Activated T-cell treated with anti-CD3 and anti-CD28 coated beads, Interleukin-2, amount 50 U/mL, for 4 hours (primary cell): ENCODE measurements around the gene RASA3. TPM values are rescaled to one million over a fixed set of nuclear protein-coding genes. Genes with fewer than 3 reads are reported as not detected.
A peak's percentile ranks its signal among the peaks of the same experiment; 100 is the strongest.
"Not testable (repeated sequence)": the region's sequence is repeated elsewhere in the genome, so short reads cannot be mapped to it uniquely, and the experiment has no call there.

Experiments
- ATAC-seq, 2 donors: fragments of 200-7000 bp; cut with Tn5 transposase; one replicate each; pipeline ENCODE4 v1.10.0; 2021
- DNase-seq: peaks from one replicate; pipeline ENCODE4 v3.0.0-alpha.2; 2020
- H3K27me3 Mint-ChIP-seq: one replicate; pipeline ENCODE4 v1.8.0; 2021; ENCODE audit warnings: low read depth, mixed read lengths
- H3K36me3 Mint-ChIP-seq: one replicate; pipeline ENCODE4 v1.8.0; 2022; ENCODE audit warnings: mixed read lengths; ENCODE audit not compliant: insufficient read depth
- H3K4me1 Mint-ChIP-seq: one replicate; pipeline ENCODE4 v1.8.0; 2021; ENCODE audit warnings: low read depth, mixed read lengths
- H3K4me3 Mint-ChIP-seq: one replicate; pipeline ENCODE4 v1.8.0; 2021; ENCODE audit warnings: mild to moderate bottlenecking, moderate library complexity, mixed read lengths
- H3K9me3 Mint-ChIP-seq: one replicate; pipeline ENCODE4 v1.8.0; 2021; ENCODE audit warnings: mixed read lengths
- total RNA-seq, 3 donors: library from RNA; stranded (reverse); gene quantifications; one replicate each; pipeline ENCODE4 v1.2.1, GENCODE V29; 2021

Gene RASA3
- total RNA-seq, 3 donors from 2014 or later = 23.7 to 28.7 (median 26.6) TPM

DNA sequence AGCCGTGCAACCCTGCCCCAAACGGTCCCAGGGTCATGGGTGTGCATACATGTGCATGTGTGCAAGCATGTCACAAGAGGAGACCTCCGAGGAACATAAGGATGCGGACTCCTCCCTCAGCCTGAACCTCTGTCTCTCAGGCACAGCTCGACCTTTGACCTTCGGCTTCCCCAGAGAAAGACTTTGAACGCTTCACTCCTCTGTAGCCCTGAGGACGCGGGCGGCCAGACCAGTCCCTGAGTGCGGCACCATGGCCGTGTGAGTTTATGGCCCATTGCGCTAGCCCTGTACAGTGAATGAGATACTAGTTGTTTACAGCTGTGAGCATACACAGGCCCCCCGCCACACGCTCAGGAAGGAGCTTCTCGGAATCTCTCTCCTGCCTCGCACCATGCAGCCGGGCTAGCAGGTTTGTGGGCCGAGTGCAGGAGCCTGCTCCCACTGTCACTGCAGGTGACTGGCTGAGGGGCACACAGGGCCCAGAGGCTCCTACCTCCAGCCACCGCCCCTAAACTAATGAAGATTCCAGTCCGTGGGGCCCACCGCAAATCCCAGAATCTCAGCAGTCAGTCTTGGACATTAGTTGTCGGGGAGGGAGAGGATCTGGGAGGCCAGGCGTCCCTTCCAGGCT lies 10.8 kb downstream of the RASA3 start:
- Mint-ChIP-seq H3K4me1 (peaks cover 76% of the 10 kb centered on the region), H3K27me3 (no peaks in the 10 kb centered on the region), H3K4me3 (no peak overlapping the region), H3K36me3 (peaks cover 21% of the 10 kb centered on the region), H3K9me3 (peaks cover 3% of the 10 kb centered on the region)
- ATAC-seq (no peak), DNase-seq (no peak)

DNA sequence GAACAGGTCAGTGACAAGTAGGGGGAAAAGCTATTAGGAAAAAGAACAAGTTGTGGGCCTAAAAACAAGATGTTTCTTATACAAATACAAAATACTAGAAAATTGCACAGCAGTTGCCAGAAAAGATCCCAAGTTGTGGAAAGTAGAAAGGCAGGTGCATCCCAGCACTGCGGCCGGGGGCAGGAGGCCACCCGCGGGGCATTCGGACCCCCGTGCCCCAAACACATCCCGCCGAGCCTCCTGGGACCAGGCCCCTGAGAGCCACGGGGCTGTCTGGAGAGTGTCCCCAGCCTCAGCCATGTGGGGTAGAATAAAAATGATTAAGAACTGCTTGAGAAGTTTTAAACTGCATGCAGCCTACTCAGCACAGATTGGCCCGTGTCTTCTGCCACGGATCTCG lies 11.4 kb downstream of the RASA3 start:
- H3K4me1 Mint-ChIP-seq = peaks cover 71% of the 10 kb centered on the region

DNA sequence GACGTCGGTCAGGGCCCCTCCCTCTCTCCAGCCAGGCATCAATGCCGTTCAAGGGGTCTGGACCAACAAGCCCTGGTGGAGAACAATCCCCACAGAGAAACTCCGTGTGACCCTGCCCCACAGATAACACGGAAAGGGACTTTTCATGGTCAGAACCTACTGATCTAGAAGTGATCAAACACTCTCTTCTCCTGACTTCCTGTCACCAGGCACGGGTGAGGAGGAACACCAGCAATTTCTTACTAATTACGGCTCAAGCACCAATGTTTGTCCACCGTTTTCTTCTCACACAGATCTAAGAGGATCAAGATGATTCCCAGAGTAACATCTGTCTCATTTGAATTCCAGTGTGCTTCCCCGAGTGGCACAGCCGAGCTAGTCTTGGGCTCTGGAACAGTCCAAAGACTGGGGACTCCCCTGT lies 11.8 kb downstream of the RASA3 start:
- Mint-ChIP-seq H3K9me3 (peaks cover 3% of the 10 kb centered on the region), H3K27me3 (no peaks in the 10 kb centered on the region), H3K36me3 (peaks cover 18% of the 10 kb centered on the region), H3K4me1 (peaks cover 74% of the 10 kb centered on the region), H3K4me3 (peak overlapping the region; percentile 83)
- DNase-seq = no peak
- no peak for ATAC-seq

More for the DNA sequence above, 11.4 kb downstream of the RASA3 start:
- H3K27me3 Mint-ChIP-seq = no peaks in the 10 kb centered on the region
- ATAC-seq (no peak), DNase-seq (no peak)
- peak overlapping the region; percentile 83 for H3K4me3 Mint-ChIP-seq
- peaks cover 3% of the 10 kb centered on the region for H3K9me3 Mint-ChIP-seq
- peaks cover 17% of the 10 kb centered on the region for H3K36me3 Mint-ChIP-seq

GRCh38 chr13:114119196-114119595 lies 13.2 kb downstream of the RASA3 start:
- DNase-seq = no peak
- H3K9me3 Mint-ChIP-seq = no peaks in the 10 kb centered on the region
- peaks cover 17% of the 10 kb centered on the region for H3K36me3 Mint-ChIP-seq
- H3K4me1 Mint-ChIP-seq = peaks cover 72% of the 10 kb centered on the region
- ATAC-seq = no peak
- no peaks in the 10 kb centered on the region for H3K27me3 Mint-ChIP-seq
- H3K4me3 Mint-ChIP-seq = peak overlapping the region; percentile 67

GRCh38 chr13:114118511-114119123 lies 13.8 kb downstream of the RASA3 start:
- H3K27me3 Mint-ChIP-seq = no peaks in the 10 kb centered on the region
- H3K4me3 Mint-ChIP-seq = peak overlapping the region; percentile 67
- no peak for DNase-seq
- H3K36me3 Mint-ChIP-seq = peaks cover 19% of the 10 kb centered on the region
- H3K4me1 Mint-ChIP-seq = peaks cover 69% of the 10 kb centered on the region
- no peaks in the 10 kb centered on the region for H3K9me3 Mint-ChIP-seq
- no peak for ATAC-seq

- Mint-ChIP-seq H3K4me3 (peak overlapping the region; percentile 4), H3K9me3 (no peaks in the 10 kb centered on the region), H3K27me3 (no peaks in the 10 kb centered on the region), H3K4me1 (peaks cover 67% of the 10 kb centered on the region), H3K36me3 (peaks cover 18% of the 10 kb centered on the region)
- peak; percentile 14 to 29 for ATAC-seq
- no peak for DNase-seq
These were observed 14.3 kb downstream of the RASA3 start for GRCh38 chr13:114118086-114118485.

DNA sequence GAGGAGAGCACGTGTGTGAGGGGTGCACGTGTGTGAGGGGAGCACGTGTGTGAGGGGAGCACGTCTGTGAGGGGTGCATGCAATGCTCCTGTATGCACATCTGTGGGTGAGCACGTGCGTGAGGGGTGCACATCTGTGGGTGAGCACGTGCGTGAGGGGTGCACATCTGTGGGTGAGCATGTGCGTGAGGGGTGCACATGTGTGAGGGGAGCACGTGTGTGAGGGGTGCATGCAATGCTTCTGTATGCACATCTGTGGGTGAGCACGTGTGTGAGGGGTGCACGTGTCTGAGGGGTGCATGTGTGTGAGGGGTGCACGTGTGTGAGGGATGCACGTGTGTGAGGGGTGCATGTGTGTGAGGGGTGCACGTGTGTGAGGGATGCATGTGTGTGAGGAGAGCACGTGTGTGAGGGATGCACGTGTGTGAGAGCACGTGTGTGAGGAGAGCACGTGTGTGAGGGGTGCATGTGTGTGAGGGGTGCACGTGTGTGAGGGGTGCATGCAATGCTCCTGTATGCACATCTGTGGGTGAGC lies 15.0 kb downstream of the RASA3 start:
- not testable (repeated sequence) for H3K9me3 Mint-ChIP-seq, H3K27me3 Mint-ChIP-seq, H3K4me3 Mint-ChIP-seq, ATAC-seq, DNase-seq
- Mint-ChIP-seq H3K36me3 (peaks cover 16% of the 10 kb centered on the region), H3K4me1 (peaks cover 65% of the 10 kb centered on the region)

DNA sequence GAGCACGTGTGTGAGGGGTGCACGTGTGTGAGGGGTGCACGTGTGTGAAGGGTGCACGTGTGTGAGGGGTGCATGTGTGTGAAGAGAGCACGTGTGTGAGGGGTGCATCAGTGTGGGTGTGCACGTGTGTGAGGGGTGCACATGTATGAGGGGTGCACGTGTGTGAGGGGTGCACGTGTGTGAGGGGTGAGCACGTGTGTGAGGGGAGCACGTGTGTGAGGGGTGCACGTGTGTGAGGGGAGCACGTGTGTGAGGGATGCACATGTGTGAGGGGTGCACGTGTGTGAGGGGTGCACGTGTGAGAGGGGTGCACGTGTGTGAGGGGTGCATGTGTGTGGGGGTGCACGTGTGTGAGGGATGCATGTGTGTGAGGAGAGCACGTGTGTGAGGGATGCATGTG lies 15.7 kb downstream of the RASA3 start:
- Mint-ChIP-seq H3K27me3 (no peaks in the 10 kb centered on the region), H3K36me3 (peaks cover 16% of the 10 kb centered on the region), H3K9me3 (no peaks in the 10 kb centered on the region), H3K4me3 (no peak overlapping the region), H3K4me1 (peaks cover 69% of the 10 kb centered on the region)
- ATAC-seq (no peak), DNase-seq (no peak)

DNA sequence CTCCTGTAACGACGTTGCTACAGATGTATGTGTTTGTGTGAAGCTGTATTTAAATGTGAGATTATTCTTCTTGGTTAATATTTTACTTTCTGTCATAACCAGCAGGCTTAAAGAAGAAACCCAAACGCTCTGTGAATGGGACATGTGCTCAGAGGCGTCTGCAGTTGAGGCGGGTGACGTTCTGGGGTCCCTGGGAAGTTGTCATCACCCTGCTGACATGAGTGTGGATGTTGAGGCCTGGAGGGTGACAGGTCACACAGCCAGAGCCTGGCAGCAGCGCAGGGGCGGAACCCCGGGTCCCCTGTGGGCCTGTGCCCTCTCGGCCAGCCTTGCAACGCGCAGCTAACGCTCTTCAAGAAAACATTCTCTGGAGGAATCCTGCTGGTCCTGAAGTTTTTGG lies 16.6 kb downstream of the RASA3 start:
- DNase-seq (peak; percentile 0), ATAC-seq (no peak)
- H3K9me3 Mint-ChIP-seq = no peaks in the 10 kb centered on the region
- H3K36me3 Mint-ChIP-seq = peaks cover 16% of the 10 kb centered on the region
- H3K27me3 Mint-ChIP-seq = no peaks in the 10 kb centered on the region
- H3K4me1 Mint-ChIP-seq = peaks cover 65% of the 10 kb centered on the region
- H3K4me3 Mint-ChIP-seq = no peak overlapping the region

DNA sequence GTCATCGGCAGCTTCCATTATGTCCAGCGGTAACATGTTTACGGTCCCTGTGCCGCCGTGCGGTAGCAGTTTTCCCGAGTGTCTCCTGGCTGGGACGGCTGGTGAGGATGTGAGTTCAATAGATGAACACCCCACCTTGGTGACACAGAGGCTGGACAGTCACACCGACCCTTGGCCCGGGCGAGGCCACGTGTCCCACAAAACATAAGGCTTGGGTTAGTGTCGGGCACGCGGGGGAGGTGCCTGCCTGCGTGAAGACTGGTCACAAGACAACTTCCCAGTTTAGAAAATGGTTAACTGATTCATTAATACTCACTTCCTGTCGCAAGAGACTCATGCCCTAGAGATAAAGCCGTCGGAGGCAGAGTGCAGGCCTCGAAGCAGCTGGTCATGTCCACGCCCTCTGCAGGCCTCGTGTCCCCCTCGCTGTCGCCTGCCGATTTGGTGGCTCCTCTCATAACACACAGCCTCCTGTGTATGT lies 17.2 kb downstream of the RASA3 start:
- Mint-ChIP-seq H3K4me3 (peak overlapping the region; percentile 51), H3K4me1 (peaks cover 66% of the 10 kb centered on the region)

DNA sequence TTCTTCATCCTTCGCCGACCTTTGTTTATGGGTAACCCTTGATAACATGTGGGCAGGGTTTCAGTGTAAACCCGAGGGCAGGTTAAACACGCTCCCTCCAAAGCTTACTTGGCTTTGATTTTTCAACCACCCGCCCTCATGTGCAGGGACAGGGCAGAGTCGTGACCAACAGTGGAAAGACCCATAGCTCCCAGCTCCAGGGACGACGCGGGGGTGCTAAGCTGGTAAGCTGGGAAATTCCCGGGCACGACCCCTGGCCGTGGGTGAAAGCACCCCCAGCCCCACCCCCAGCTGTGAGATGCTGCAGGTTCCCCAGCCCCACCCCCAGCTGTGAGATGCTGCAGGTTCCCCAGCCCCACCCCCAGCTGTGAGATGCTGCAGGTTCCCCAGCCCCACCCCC lies 17.8 kb downstream of the RASA3 start:
- H3K27me3 Mint-ChIP-seq, ATAC-seq, H3K9me3 Mint-ChIP-seq: not testable (repeated sequence)
- DNase-seq = peak; percentile 1
- Mint-ChIP-seq H3K36me3 (peaks cover 13% of the 10 kb centered on the region), H3K4me1 (peaks cover 72% of the 10 kb centered on the region), H3K4me3 (peak overlapping the region; percentile 24)

More for the DNA sequence above, 17.2 kb downstream of the RASA3 start:
- DNase-seq = peak; percentile 4
- Mint-ChIP-seq H3K27me3 (no peaks in the 10 kb centered on the region), H3K36me3 (peaks cover 13% of the 10 kb centered on the region), H3K9me3 (no peaks in the 10 kb centered on the region)
- ATAC-seq = peak; percentile 51 to 61

- peak; percentile 2 for DNase-seq
- Mint-ChIP-seq H3K9me3 (no peaks in the 10 kb centered on the region), H3K4me3 (no peak overlapping the region)
These were observed 18.3 kb downstream of the RASA3 start for GRCh38 chr13:114114006-114114640.

GRCh38 chr13:114113395-114113794 lies 19.0 kb downstream of the RASA3 start:
- not testable (repeated sequence) for DNase-seq, H3K27me3 Mint-ChIP-seq, H3K9me3 Mint-ChIP-seq, H3K4me3 Mint-ChIP-seq, ATAC-seq
- H3K4me1 Mint-ChIP-seq = peaks cover 73% of the 10 kb centered on the region
- peaks cover 16% of the 10 kb centered on the region for H3K36me3 Mint-ChIP-seq

More at GRCh38 chr13:114114006-114114640, 18.3 kb downstream of the RASA3 start:
- H3K27me3 Mint-ChIP-seq = no peaks in the 10 kb centered on the region
- H3K4me1 Mint-ChIP-seq = peaks cover 73% of the 10 kb centered on the region
- H3K36me3 Mint-ChIP-seq = peaks cover 13% of the 10 kb centered on the region
- no peak for ATAC-seq

- DNase-seq (peak; percentile 3), ATAC-seq (no peak)
- H3K36me3 Mint-ChIP-seq = peaks cover 17% of the 10 kb centered on the region
- H3K4me3 Mint-ChIP-seq = no peak overlapping the region
- no peaks in the 10 kb centered on the region for H3K9me3 Mint-ChIP-seq
- H3K4me1 Mint-ChIP-seq = peaks cover 73% of the 10 kb centered on the region
- no peaks in the 10 kb centered on the region for H3K27me3 Mint-ChIP-seq
These were observed 19.5 kb downstream of the RASA3 start for GRCh38 chr13:114112826-114113322.
